ENCODE results near the gene NPM1.
"Not testable (repeated sequence)": the region's sequence is repeated elsewhere in the genome, so short reads cannot be mapped to it uniquely, and the experiment has no call there.

Gene NPM1

DNA sequence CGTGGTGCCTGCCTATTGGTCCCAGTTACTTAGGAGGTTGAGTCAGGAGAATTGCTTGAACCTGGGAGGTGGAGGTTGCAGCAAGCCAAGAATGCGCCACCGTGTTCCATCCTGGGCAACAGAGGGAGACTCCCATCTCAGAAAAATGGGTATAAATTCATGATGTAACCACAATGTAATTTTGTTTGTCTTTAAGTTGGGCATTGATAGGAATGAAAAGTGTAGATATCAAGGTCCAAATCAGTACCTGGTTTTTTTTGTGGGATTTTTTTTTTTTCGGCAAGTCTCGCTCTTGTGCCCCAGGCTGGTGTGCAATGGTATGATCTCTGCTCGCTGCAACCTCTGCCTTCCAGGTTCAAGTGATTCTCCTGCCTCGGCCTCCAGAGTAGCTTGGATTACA, 7.4 kb downstream of the NPM1 start:
- no peak overlapping the region for H3K27ac ChIP-seq
- H3K27me3 ChIP-seq (ENCODE audit: insufficient read depth, low read depth, severe bottlenecking), result no peaks in the 10 kb centered on the region
- TF ChIP-seq CTCF (IDR thresholded peaks at IDR 0.05; ENCODE audit: low read depth, low read length), result no peak
- H3K36me3 ChIP-seq, result peaks cover 99% of the 10 kb centered on the region
- no peaks in the 10 kb centered on the region for H3K9me3 ChIP-seq (ENCODE audit: severe bottlenecking)
- no peak overlapping the region for H3K4me3 ChIP-seq (ENCODE audit: low read depth, low read length)
- no peak for DNase-seq

DNA sequence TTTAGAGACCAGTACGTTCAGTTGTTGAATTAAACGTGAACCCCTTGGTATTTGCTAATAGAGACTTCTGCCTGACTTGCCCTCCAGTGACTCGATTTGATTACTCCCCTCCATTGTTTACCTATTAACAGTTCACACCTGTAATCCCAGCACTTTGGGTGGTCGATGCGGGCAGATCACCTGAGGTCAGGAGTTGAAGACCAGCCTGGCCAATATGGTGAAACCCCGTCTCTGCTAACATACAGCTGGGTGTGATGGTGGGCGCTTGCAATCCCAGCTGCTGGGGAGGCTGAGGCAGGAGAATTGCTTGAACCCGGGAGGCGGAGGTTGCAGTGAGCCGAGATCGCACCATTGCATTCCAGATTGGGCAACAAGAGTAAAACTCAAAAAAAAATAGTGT, 8.9 kb downstream of the NPM1 start:
- not testable (repeated sequence) for DNase-seq; H3K9me3 ChIP-seq (ENCODE audit: severe bottlenecking); H3K4me3 ChIP-seq (ENCODE audit: low read depth, low read length); H3K27ac ChIP-seq; H3K27me3 ChIP-seq (ENCODE audit: insufficient read depth, low read depth, severe bottlenecking)
- peaks cover 99% of the 10 kb centered on the region for H3K36me3 ChIP-seq

DNA sequence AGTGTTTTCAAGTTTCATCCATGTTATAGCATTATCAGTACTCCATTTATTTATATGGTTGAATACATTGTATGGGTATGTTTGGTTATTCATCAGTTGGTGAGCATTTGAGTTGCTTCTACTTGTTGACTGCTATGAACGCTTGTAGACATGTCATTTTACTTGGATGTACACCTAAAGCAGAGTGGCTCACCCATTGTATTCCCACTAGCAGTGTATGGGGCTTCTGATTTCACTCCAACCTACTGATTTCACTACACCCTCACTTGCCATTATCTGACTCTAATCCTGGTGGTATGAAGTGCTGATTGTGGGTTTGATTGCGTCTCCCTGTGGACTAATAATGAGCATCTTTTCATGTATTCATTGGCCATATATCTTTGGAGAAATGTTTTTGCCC, 9.5 kb downstream of the NPM1 start:
- Histone ChIP-seq H3K4me3 (ENCODE audit: low read depth, low read length) (no peak overlapping the region), H3K27ac (no peak overlapping the region), H3K27me3 (ENCODE audit: insufficient read depth, low read depth, severe bottlenecking) (no peaks in the 10 kb centered on the region), H3K36me3 (peaks cover 96% of the 10 kb centered on the region), H3K9me3 (ENCODE audit: severe bottlenecking) (no peaks in the 10 kb centered on the region)
- no peak for DNase-seq
- TF ChIP-seq CTCF (IDR thresholded peaks at IDR 0.05; ENCODE audit: low read depth, low read length), result no peak

- Histone ChIP-seq H3K9me3 (ENCODE audit: severe bottlenecking) (no peaks in the 10 kb centered on the region), H3K4me3 (ENCODE audit: low read depth, low read length) (no peak overlapping the region), H3K27ac (no peak overlapping the region), H3K27me3 (ENCODE audit: insufficient read depth, low read depth, severe bottlenecking) (no peaks in the 10 kb centered on the region), H3K36me3 (peaks cover 92% of the 10 kb centered on the region)
- TF ChIP-seq CTCF (IDR thresholded peaks at IDR 0.05; ENCODE audit: low read depth, low read length), result no peak
- no peak for DNase-seq
Measured at GRCh38 chr5:171397599-171397998, 9.9 kb downstream of the NPM1 start.

DNA sequence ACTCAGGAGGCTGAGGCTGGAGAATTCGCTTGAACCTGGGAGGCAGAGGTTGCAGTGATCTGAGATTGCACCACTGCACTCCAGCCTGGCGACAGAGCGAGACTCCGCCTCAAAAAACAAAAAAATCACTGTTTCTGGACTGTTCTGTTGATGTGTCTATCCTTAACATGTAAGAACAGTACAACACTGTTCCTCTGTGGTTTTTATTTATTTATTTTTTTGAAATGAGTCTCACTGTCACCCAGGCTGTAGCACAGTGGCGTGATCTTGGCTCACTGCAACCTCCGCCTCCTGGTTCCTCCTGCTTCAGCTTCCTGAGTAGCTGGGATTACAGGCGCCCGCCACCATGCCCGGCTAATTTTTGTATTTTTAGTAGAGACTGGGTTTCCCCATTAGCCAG, 11.0 kb downstream of the NPM1 start:
- H3K36me3 ChIP-seq, result peaks cover 82% of the 10 kb centered on the region
- H3K27ac ChIP-seq; H3K27me3 ChIP-seq (ENCODE audit: insufficient read depth, low read depth, severe bottlenecking); DNase-seq; H3K4me3 ChIP-seq (ENCODE audit: low read depth, low read length); H3K9me3 ChIP-seq (ENCODE audit: severe bottlenecking): not testable (repeated sequence)

DNA sequence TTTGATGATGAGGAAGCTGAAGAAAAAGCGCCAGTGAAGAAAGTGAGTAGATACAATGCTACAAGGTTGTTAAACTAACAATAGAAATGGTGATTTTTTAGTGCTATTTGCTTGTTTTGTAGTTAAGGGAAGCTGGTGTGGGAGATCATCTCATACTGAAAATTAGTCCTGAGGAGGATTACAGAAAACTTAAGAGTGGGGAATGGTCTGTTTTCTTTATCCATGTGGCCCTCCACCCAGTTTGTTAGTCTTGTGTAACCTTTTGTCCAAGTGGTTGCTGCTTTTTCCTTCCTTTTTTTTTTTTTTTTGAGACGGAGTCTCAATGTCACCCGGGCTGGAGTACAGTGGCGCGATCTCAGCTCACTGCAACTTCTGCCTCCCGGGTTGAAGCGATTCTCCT, 12.5 kb downstream of the NPM1 start:
- Histone ChIP-seq H3K4me3 (ENCODE audit: low read depth, low read length) (no peak overlapping the region), H3K27ac (no peak overlapping the region), H3K36me3 (peaks cover 74% of the 10 kb centered on the region), H3K9me3 (ENCODE audit: severe bottlenecking) (no peaks in the 10 kb centered on the region), H3K27me3 (ENCODE audit: insufficient read depth, low read depth, severe bottlenecking) (no peaks in the 10 kb centered on the region)
- no peak for DNase-seq
- no peak for TF ChIP-seq CTCF (IDR thresholded peaks at IDR 0.05; ENCODE audit: low read depth, low read length)

DNA sequence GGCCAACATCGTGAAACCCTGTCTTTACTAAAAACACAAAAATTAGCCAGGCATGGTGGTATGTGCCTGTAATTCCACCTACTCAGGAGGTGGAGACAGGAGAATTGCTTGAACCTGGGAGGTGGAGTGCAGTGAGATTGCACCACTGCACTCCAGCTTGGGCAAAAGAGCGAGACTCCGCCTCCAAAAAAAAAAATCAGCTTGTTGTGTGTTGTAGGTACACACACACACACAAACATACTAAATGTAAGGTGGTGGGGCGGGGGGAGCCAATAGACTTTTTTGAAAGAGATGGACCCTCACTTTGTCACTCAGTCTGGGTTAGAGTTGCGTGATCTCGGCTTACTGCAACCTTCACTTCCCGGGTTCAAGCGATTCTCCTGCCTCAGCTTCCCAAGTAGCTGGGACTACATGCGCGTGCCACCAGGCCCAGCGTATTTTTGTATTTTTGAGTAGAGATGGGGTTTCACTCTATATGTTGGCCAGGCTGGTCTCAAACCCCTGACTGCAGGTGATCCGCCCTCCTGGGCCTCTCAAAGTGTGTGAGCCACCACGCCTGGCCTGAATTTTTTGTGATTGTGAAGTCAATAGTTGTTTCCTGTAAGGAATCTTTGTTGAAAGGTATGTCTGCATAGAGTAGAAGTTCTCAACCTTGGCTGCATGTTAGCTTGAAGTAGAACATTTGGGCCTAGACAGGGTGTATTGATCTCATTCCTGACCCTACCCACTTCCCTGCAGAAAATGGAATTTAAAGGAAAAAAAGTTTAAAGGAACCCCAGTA, 13.7 kb downstream of the NPM1 start:
- H3K9me3 ChIP-seq (ENCODE audit: severe bottlenecking), result no peaks in the 10 kb centered on the region
- no peak for DNase-seq
- TF ChIP-seq CTCF (IDR thresholded peaks at IDR 0.05; ENCODE audit: low read depth, low read length), result no peak
- no peak overlapping the region for H3K27ac ChIP-seq
- no peaks in the 10 kb centered on the region for H3K27me3 ChIP-seq (ENCODE audit: insufficient read depth, low read depth, severe bottlenecking)
- H3K4me3 ChIP-seq (ENCODE audit: low read depth, low read length), result no peak overlapping the region
- H3K36me3 ChIP-seq, result peaks cover 74% of the 10 kb centered on the region

DNA sequence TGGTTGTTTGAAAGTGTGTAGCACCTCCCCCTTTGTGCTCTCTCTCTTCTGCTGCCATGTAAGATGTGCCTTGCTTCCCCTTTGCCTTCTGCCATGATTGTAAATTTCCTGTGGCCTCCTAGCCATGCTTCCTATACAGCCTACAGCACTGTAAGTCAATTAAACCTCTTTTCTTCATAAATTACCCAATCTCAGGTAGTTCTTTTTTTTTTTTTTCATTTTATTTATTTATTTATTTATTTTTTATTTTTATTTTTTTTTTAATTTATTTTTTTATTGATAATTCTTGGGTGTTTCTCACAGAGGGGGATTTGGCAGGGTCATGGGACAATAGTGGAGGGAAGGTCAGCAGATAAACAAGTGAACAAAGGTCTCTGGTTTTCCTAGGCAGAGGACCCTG, 15.1 kb downstream of the NPM1 start:
- not testable (repeated sequence) for H3K9me3 ChIP-seq (ENCODE audit: severe bottlenecking); H3K27ac ChIP-seq; DNase-seq; H3K27me3 ChIP-seq (ENCODE audit: insufficient read depth, low read depth, severe bottlenecking); H3K4me3 ChIP-seq (ENCODE audit: low read depth, low read length)
- H3K36me3 ChIP-seq, result peaks cover 74% of the 10 kb centered on the region

All from WERI-Rb-1 (cell line).